Ovary (tissue), 9 donors: Measurements from ENCODE around the gene RNF40. TPM values are rescaled to one million over a fixed set of nuclear protein-coding genes. Genes with fewer than 3 reads are reported as not detected.

Experiments
- DNase-seq, 5 donors: peaks; one replicate each; pipeline ENCODE4 v3.0.0-alpha.2; 2019 to 2020
- H3K27ac ChIP-seq, 2 donors: fragments of 200-600 bp; one replicate each; pipeline versions ENCODE4 v1.5.1 to v1.8.0; 2019 to 2022
- H3K27me3 ChIP-seq: fragments of 200-600 bp; one replicate; pipeline ENCODE4 v1.8.0; 2022
- H3K36me3 ChIP-seq: fragments of 200-600 bp; sonication (generic); one replicate; pipeline ENCODE4 v1.5.1; 2019
- H3K4me1 ChIP-seq: one replicate; pipeline ENCODE4 v1.8.1; 2013; ENCODE audit warnings: mild to moderate bottlenecking, moderate library complexity; ENCODE audit not compliant: insufficient read depth
- H3K4me3 ChIP-seq: fragments of 200-600 bp; sonication (generic); one replicate; pipeline ENCODE4 v1.5.1; 2017
- H3K9me3 ChIP-seq, 2 donors: fragments of 200-600 bp in 1 of 2; sonication (generic) in 1 of 2; one replicate each; pipeline versions ENCODE4 v1.5.1 to v1.8.1; 2013 to 2019; ENCODE audit warnings: mild to moderate bottlenecking in 1 of 2, moderate library complexity in 1 of 2
- CTCF ChIP-seq, 3 donors: fragments of 450-650 bp in 2 of 3; fragments of 200-600 bp in 1 of 3; IDR thresholded peaks; one replicate each; pipeline versions ENCODE4 v1.5.1 to v1.8.0; 2016 to 2022; ENCODE audit warnings: antibody characterized with exemption in 3 of 3, mild to moderate bottlenecking in 1 of 3
- EP300 ChIP-seq: sonication (generic); formaldehyde crosslinking; IDR thresholded peaks from one replicate; pipeline ENCODE4 v1.6.1; 2017; ENCODE audit warnings: antibody characterized with exemption
- POLR2A ChIP-seq: fragments of 450-650 bp; IDR thresholded peaks from one replicate; pipeline ENCODE4 v1.6.1; 2017; ENCODE audit warnings: antibody characterized with exemption, mild to moderate bottlenecking, moderate library complexity
- WGBS, 3 donors: extraction: QIAGEN DNeasy Blood & Tissue Kit in 1 of 3; methylation state at CpG; one replicate each; pipeline versions ENCODE4 v1.1.5 to v1.1.7; 2013 to 2017; 5-methylcytosine and 5-hydroxymethylcytosine counted together
- intact Hi-C, 4 donors: fragments of 100-400 bp; cut with DNase I; formaldehyde crosslinking; loops; one replicate each; pipeline versions ENCODE4 v1.11.0 to v1.15.1; 2022 to 2023
- polyA plus RNA-seq, 2 donors: library from polyadenylated mRNA; stranded (reverse); fragments of 200-250 nt in 1 of 2; fragments of 350-450 nt in 1 of 2; fragmentation: Illumina TruSeq in 1 of 2; extraction: RNeasy Lipid Tissue Mini Kit (QIAGEN cat#74804) in 1 of 2; gene quantifications; one replicate each; pipeline ENCODE4 v1.2.3, GENCODE V29; 2013 to 2014
- total RNA-seq, 7 donors: library from RNA; depleted of rRNA in 2 of 7; stranded (reverse); fragments of >200 nt in 2 of 7; fragmentation: NEBNext Ultra II Directional in 3 of 7; extraction: Animal tissue kit (Norgen Biotek cat#: 25700) in 3 of 7; gene quantifications; one replicate each; pipeline versions ENCODE4 v1.1.0 to v1.2.4, GENCODE V29; 2016 to 2023
- donor health status: DM: no; HTN: no; CAD: no; lungs with moderate emphysema.
- donor health status: DM: no; HTN: no; CAD: no.
- donor health status: Bipolar disorder and iron deficiency.
- donor health status: DM: yes; HTN: yes; CAD: no.
- donor health status: DM: no; HTN: no; CAD: no.
- donor health status: DM: yes; HTN: yes; CAD: no.

Gene RNF40
- total and polyA plus RNA-seq, 9 donors, result 67.2 to 143 (median 94.3) TPM

DNA sequence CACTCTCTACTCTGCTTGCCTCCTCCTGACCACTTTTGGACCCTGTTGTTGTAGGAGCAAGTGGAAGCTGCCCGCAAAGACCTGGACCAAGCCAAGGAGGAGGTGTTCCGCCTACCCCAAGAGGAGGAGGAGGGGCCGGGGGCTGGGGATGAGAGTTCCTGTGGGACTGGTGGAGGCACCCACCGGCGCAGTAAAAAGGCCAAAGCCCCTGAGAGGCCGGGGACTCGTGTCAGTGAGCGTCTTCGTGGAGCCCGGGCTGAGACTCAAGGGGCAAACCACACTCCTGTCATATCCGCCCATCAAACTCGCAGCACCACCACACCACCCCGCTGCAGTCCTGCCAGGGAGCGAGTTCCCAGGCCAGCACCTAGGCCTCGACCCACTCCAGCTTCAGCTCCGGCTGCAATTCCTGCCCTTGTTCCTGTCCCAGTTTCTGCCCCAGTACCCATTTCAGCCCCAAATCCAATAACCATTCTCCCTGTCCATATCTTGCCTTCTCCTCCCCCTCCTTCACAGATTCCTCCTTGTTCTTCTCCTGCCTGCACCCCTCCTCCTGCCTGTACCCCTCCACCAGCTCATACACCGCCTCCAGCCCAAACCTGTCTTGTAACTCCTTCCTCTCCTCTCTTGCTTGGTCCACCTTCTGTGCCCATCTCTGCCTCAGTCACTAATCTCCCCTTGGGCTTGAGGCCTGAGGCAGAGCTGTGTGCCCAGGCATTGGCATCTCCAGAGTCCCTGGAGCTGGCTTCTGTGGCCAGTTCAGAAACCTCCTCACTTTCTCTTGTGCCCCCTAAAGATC, 24.9 kb upstream of the RNF40 start:
- Histone ChIP-seq H3K36me3 (no peaks in the 10 kb centered on the region), H3K27ac (no peak overlapping the region), H3K4me1 (peaks cover 4% of the 10 kb centered on the region), H3K9me3 (no peaks in the 10 kb centered on the region), H3K27me3 (no peaks in the 10 kb centered on the region), H3K4me3 (no peak overlapping the region)
- no peak for TF ChIP-seq CTCF (IDR thresholded peaks at IDR 0.05)
- TF ChIP-seq POLR2A, result no peak
- no peak for TF ChIP-seq EP300
- intact Hi-C loops, result no loop called here
- WGBS, 3 donors, result 87 to 90% (median 90%) methylated on average over 17 of the region's 17 CpGs
- peak in 1 of 5 donors; percentile 33 for DNase-seq

DNA sequence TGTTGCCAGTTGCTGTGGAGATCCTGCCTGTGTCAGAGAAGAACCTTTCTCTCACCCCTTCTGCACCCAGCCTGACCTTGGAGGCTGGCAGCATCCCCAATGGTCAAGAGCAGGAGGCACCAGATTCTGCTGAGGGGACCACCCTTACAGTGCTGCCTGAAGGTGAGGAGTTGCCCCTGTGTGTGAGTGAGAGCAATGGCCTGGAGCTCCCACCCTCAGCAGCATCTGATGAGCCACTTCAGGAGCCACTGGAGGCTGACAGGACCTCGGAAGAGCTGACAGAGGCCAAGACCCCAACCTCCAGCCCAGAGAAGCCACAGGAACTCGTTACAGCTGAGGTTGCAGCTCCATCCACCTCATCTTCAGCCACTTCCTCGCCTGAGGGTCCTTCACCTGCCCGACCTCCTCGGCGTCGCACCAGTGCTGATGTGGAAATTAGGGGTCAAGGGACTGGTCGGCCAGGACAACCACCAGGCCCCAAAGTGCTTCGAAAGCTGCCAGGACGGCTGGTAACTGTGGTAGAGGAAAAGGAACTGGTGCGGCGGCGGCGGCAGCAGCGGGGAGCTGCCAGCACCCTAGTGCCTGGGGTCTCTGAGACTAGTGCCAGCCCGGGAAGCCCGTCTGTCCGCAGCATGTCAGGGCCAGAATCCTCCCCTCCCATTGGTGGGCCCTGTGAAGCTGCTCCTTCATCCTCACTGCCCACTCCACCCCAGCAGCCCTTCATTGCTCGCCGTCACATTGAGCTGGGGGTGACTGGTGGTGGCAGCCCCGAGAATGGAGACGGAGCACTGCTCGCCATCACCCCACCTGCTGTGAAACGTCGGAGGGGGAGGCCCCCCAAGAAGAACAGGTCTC, 24.1 kb upstream of the RNF40 start:
- H3K4me3 ChIP-seq, result no peak overlapping the region
- intact Hi-C loops, result no loop called here
- DNase-seq, result peak in 1 of 5 donors; percentile 31
- 77 to 91% (median 84%) methylated on average over 22 to 25 of the region's 25 CpGs for WGBS, 3 donors
- TF ChIP-seq EP300, result no peak
- no peak for TF ChIP-seq POLR2A
- no peak for TF ChIP-seq CTCF (IDR thresholded peaks at IDR 0.05)
- no peaks in the 10 kb centered on the region for H3K9me3 ChIP-seq
- H3K36me3 ChIP-seq, result no peaks in the 10 kb centered on the region
- no peaks in the 10 kb centered on the region for H3K27me3 ChIP-seq
- H3K4me1 ChIP-seq, result peaks cover 4% of the 10 kb centered on the region
- no peak overlapping the region for H3K27ac ChIP-seq

DNA sequence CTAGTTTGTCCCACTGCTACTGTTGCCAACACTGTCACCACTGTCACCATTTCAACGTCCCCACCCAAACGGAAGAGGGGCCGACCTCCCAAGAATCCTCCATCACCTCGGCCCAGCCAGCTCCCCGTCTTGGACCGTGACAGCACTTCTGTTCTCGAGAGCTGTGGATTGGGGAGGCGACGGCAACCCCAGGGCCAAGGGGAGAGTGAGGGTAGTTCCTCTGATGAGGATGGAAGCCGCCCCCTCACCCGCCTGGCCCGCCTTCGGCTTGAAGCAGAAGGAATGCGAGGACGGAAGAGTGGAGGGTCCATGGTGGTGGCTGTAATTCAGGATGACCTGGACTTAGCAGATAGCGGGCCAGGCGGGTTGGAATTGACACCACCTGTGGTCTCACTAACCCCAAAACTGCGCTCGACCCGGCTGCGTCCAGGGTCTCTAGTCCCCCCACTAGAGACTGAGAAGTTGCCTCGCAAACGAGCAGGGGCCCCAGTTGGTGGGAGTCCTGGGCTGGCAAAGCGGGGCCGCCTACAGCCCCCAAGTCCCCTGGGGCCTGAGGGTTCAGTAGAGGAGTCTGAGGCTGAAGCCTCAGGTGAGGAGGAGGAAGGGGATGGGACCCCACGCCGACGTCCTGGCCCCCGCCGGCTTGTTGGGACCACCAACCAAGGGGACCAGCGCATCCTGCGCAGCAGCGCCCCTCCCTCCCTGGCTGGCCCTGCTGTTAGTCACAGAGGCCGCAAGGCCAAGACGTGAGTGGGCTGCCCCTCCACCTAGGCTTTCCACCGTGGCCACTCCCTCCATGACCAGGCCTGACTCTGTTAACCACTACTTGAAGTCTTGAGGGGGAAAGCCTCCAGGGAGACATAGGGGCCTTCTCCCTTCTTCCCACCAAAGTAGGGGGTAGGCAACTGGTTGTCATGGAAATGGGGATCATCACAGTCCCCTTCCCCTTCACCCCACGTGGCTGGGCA, 22.9 kb upstream of the RNF40 start:
- Histone ChIP-seq H3K4me1 (peaks cover 4% of the 10 kb centered on the region), H3K27me3 (no peaks in the 10 kb centered on the region), H3K4me3 (no peak overlapping the region), H3K27ac (no peak overlapping the region), H3K9me3 (no peaks in the 10 kb centered on the region), H3K36me3 (no peaks in the 10 kb centered on the region)
- WGBS, 3 donors, result 83 to 84% (median 83%) methylated on average over 37 of the region's 37 CpGs
- DNase-seq, result peak in 1 of 5 donors; percentile 43
- TF ChIP-seq CTCF (IDR thresholded peaks at IDR 0.05), result no peak
- no peak for TF ChIP-seq EP300
- TF ChIP-seq POLR2A, result no peak
- intact Hi-C loops, result no loop called here
